ENCODE measurements around the gene ATPAF2.

ATPAF2 gene

DNA sequence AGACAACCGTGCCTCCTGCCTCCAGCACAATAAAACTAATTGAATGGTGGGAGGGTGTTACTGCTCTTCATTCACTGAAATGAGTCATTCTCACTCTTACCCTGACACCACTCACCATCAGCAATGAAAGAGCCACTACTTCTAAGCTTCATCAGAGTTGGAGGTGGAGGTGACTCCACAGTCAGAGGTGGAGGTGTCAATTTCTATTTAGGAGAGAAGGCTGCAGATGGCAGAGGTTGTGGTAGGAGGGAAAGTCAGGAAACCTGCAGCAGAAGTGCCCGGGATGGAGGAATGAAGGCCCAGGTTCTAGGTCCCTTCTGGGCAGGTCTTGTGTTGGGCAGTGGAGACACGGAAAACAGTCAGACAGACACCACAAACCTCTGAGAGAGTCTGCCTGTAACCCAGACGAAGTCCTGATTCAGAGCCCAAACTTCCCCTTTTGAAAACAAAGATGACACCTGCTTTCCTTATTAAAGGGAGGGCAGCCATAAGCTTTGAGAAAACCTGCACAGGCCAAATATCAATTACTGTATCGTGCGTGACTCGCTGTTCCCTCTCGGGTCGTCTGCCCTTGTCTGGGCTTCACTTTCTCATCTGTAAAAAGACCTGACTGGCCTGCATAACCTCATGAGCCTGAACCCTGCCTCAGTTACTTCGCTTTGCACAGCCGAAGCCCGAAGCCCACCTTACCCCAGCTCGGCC, 668 bp downstream of the ATPAF2 start:
- DNase-seq: no peak

DNA sequence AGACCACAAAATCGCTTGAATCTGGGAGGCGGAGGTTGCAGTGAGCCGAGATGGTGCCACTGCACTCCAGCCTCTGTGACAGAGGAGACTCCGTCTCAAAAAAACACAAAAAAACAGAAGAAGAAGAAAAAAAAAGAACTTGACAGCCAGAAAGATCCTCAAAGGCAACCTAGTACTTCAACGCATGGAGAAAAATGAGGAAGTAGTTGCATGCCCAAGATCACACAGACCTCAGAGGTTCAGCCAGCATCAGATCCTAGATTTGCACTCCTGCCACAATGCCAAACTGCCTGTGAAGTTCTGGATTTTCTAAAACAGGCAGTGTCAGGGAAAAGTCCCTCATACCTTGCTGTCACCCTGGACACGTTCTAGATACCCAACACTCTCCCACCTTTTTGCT, 1.5 kb downstream of the ATPAF2 start:
- no peak for DNase-seq

DNA sequence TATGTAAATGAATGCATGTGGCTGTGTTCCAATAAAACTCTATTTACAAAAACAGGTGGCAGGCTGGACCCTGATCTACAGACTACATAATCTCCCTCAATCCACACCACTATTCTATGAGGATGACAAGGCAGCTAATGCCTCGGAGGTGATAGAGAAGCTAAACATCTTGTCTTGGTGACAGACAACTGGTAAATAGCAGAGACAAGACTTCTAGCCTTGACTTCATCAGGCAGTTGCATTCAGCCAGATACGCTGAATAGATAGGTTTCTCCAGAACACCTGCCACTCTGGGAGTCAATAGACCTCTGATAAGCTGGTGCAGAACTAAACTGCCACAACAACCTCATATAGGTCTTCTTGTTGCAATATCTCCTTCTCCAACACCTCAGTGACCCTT, 3.3 kb downstream of the ATPAF2 start:
- DNase-seq: no peak

DNA sequence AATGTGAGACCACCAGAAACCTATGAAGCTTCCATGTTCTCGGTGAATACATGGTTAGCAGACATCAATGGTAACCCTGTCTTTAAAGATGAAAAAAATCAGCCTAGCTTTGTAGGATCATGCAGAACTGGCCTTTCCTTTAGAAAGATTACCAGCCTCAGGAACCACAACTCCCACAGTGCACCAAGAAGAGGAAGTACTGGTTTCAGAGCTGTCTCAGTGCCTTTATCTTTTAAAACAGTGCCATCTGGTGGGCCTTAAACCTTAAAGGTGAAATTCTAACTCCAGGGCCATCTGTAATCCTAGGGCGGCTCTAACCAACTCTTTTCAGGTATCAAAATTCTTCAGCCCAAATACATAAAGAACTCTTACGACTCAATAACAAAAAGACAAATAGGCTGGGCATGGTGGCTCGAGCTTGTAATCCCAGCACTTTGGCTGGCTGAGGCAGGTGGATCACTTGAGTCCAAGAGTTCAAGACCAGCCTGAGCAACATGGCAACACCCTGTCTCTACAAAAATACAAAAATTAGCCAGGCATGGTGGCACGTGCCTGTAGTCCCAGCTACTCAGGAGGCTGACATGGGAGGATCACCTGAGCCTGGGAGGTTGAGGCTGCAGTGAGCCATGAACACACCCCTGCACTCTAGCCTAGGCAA, 5.4 kb downstream of the ATPAF2 start:
- DNase-seq: peak; percentile 88

DNA sequence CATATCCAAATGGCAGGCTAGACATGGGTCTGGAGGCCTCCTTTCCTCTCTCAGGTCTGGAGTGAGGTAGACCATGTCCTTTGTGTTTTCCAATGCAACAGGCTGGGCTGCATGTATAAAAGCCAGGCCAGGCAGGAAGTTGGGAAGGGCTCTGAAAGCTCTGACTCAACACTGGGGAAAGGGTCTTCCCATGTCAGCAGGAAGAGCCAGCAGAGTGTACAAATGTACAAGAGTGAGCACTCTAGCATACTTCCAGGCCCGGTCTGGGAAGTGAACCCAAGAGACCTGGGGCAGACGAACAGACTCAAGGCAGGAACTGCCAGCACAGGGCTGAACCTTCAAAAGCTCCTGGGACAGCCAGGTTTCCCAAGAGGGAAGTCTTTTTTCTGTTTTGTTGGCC, 7.0 kb downstream of the ATPAF2 start:
- DNase-seq: no peak

DNA sequence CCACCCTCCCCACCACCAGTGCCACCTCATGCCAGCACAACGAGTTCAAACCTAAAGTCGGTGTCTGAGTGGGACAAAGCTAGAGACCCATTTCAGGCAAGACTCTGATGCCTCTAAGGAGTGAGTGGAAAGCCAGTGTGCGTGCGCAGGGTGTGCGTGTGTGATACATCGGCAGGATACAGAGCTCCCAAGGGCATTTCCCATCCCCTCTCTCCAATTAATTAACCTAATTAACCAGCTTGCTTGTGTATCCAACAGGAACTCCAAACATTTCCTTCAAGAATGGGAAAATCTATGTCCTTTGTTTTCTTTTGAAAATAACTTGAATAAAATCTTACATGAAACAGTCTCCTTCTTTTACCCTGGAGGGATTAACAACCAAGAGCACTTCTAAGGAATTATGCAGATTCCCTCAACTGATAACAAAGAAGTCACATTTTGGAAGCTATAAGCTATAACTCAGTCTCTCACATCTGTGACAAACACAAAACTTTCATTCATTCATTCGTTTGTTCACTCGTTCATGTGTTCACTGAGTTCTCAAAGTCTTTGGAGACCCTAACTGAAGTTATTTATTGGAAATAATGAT, 9.9 kb downstream of the ATPAF2 start:
- no peak for DNase-seq

DNA sequence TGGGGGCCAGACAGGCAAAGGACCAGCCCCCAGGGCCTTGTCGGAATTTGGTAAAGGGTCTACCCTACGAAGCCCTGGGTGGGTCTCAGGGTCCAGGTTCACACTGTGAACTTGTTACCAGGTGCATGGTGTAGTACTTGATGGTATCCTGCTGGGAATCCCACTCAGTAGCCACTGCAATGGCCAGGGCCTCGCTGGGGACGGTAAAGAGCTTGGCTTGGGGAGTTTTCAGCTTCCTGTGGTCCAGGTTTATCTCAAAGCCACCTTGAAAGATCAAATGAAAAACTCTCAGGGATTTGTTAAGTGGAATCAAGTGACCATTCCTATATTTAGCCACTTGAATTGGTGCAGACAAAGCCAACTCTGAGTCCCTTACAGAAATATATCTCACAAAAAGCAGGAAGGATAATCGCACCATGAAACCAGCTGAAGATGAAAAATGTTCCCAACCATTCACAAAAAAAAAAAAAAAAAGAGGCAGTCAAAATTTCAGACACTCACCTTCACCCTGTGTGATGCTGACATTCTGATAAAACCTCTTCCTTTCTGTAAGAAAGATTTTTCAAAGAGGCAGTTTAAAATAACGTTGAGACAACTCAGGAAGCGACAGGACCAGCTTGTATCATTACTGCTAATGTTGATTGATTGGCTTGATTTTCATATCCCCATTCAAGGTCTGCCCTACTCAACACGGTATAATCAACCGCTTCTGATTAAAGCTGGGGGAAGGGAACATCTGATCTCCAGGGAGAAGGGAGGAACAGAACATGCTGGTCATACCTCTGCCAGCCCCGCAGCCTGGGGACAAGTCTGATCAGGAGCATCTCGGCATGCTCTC, 10.6 kb downstream of the ATPAF2 start:
- DNase-seq: no peak

DNA sequence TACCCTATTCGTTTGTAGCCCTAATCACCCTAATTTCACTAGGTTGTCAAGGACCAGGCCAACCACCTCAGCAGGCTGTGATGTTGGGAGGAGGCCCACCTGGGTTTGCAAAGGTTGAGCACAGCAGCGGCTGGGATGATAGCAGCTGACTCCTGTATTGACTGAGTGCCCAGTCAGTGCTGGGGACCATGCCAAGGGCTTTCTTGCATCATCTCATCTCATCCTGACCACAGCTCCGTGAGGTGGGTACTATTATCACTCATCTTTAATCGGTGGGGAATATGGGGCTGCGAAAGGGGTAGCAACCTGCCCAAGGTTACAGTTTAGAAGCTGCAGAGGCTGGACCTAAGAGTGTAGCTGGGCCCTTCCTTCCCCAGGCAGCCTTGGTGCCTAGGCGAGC, 11.7 kb downstream of the ATPAF2 start:
- DNase-seq: no peak

DNA sequence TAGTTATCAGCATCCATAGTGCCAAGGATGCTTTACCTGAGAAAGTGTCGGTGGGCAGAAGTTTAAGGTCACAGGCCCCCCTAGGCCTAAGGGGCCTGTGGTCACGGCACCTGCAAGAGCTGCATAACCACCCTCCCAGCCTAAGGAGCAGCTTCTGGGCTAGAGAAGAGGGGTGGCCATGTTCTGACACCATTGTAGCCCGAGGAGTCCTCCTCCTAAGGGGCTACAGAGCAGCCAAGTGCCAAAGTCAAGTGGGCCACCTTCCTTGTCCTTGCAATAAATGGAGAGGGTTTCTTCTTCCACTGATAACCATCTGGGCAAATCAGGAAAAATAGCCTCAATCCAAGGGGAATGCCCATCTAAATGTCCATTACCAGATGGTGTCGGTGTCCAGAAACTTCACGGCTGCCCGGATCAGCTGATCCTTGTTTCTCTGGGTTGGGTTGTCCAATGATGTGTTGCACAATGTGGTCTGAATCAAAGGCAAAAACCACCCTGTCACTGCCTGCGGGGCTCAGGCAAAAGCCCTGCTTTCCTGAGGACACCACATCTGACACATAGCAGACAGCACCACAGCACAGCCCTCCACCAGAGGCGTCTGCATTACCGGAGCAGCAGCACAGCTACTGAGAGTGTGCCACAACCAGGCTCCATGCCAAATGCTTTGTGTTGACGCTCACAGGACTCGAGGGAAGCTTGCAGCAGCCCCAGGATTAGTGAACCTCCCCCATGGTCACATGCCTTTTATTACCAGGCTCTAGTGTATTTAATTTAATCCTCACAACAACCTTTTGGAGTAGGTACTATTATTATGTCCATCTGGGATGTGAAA, 12.8 kb downstream of the ATPAF2 start:
- peak; percentile 29 for DNase-seq

DNA sequence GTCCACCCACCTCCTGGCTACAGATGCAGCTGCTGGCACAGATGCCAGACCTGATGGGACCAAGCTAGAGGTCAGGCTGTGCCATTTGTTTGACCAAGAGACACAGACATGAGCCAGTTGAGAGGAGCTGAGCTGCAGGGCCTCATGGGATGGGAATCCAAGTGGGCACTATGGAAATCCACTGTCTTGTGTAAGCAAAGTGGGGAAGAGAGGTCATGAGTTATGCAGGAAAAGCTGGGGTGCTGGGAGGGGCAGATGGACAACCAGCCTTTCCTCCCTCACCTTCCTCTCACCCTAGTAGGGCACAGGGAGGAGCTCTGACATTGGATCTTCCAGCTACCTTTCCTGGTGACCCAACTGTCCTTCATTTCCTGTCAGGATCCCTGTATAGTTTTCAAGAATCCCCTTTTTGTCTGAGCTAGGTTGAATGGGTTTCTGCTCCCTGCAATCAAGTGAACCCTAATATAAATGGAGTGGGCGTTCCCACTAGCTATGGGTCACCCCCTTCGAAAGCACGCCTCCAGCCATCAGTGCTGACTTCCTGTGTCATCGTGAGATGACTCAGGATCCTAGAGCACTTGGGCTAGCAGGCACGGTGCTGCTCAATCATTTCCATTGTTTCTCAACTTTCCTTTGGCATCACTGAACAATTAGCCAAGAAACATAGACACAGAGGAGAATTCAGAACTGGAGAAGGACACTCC, 13.6 kb downstream of the ATPAF2 start:
- DNase-seq: no peak

DNA sequence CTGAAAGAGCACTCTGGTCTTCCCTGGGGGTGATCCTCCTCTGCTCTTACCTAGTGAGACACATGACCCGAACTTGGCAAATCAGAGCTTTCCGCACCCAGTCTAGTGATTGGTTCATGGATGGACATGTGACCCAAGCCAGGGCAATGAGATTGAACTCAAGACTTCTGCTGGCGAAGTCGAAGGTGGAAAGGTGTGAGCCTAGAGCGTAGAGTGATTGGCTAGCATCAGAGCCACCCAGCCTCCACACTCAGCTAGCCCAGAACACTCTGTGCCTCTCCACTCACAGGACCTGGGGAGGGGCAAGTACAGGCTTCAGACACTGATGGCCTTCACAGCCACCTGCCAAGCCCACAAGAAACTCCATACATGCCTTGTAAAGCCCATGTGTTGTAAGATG, 17.6 kb downstream of the ATPAF2 start:
- DNase-seq: no peak

DNA sequence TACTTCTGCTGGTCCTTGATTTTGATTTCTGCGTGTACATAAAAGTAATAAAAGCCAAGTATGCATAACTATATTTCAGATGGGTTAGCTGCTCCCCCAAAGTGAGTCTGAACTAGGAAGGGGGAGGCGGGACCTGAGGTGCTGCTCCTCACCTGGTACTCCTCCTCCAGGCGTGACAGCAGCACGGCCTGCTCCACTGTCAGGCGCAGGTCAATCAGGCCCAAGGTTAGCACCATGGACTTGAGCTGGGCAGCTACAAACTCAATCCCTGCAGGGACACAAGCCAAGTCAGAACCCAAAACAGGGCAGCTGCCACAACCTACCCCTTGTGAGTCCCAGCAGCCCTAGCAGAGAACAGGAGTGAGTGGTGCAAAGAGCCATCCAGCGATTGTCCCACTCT, 18.0 kb downstream of the ATPAF2 start:
- no peak for DNase-seq

DNA sequence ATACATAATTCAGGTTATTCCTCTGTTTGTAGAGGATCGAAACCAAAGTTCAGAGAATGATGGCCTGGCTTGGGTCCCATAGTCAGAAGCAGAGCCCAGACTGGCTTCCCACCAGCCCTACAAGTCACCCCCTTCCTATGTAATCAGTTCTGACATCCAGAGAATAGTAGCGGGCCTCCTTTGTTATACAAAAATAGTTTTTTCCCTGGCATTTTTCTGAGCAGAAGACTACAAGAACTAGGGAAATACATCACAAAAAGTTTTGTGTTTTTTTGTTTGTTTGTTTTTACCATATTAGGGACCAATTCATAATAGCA, 19.2 kb downstream of the ATPAF2 start:
- no peak for DNase-seq

DNA sequence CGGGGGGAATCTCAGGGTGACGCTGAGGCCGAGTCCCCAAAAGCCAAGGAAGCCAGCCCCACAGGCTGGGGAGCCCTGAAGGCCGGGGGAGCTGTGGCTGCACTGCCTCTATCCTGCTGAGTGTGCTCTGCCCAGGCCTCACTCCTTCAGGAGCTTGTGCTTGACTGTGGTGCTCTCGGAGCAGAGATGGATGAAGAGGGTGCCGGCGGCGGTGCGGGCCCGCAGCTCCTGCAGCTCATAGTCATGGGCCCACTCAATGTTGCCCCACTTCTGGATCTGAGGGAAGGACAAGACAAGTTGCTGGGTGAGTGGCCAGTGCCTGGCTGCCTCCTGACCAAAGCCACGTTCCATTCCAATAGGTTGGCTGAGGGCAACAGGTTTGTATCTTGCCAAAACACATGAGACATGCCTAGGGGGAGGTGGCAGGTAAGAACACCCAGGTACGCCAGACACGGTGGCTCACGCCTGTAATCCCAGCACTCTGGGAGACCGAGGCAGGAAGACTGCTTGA, 20.5 kb downstream of the ATPAF2 start:
- DNase-seq: no peak

DNA sequence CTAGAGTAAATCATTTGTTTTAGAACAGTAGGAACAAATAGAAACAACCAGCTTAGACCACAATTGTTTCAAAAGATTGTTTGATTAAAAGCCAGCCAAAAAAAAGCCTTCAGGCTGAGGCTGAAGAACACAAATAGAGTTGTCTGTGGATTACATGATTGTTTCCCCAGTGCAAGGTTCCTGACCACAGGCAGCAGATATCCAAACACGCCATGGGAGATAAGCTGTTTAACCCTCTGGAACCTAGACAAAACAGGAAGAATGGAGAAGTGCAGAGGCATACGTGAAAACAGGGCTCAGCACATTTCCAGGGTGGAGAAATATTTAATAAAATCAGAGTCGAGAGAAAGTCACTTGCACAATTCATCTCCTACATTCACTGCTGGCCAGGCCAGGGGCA, 21.0 kb downstream of the ATPAF2 start:
- DNase-seq: no peak

DNA sequence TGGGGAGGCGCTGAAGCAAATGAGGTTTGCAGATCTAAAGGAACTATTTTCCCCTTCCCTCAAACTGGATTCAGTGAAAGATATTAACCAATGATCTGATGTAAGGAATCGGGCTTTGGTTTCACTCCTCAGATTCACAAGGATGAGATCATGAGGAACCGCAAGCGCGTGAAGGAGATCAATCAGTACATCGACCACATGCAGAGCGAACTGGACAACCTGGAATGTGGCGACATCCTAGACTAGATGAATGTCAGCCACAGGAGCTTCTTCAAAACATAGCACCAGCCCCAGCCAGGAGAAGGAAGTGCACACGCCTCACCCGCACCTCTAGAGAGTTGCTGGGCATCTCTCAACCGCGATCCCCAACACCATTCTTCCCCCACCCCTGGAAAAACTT, 22.5 kb downstream of the ATPAF2 start:
- no peak for DNase-seq

DNA sequence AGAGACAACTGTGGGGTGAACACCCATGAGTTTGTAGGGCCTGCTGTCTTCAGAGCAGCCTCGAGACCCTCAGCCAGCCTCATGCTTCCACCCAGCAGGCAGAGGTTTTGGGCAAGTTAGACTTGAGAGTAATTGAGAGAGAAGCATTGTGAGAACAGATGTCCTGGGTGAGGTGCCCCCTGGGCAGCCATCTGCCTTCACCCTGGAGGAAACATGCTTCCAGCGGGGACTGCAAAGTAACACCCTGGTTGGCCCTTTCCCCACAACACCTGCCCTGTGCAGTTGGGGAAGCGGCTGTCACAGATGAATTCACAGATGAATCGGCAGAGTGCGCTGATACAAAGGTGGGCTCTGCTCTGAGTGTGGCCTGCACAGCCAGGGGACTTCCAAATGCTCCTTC, 23.4 kb downstream of the ATPAF2 start:
- DNase-seq: no peak

DNA sequence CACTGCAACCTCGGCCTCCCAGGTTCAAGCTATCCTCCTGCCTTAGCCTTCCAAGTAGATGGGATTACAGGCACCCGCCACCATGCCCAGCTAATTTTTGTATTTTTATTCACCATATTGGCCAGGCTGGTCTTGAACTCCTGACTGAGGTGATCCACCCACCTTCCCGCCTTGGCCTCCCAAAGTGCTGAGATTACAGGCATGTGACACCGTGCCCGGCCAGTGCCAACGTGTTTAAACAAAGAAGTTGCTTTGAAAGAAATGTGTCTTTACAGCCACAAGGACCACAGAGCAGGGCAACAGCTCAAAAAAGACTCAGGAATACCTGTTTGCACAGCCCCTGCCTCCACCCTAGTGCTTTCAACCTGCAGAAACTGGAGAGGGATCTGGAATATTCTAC, 25.0 kb downstream of the ATPAF2 start:
- DNase-seq: no peak

DNA sequence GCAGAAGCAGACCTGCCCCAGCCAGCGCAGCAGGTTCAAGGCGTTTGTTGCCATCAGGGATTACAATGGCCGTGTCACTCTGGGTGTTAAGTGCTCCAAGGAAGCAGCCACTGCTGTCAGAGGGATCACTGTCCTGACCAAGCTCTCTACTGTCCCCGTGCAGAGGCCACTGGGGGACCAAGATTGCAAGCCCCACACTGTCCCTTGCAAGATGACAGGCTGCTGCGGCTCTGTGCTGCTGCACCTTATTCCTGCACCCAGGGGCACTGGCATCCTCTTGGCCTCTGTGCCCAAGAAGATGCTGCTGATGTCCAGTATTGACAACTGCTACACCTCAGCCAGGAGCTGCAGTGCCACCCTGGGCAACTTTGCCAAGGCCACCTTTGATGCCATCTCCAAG, 27.7 kb downstream of the ATPAF2 start:
- DNase-seq: no peak

DNA sequence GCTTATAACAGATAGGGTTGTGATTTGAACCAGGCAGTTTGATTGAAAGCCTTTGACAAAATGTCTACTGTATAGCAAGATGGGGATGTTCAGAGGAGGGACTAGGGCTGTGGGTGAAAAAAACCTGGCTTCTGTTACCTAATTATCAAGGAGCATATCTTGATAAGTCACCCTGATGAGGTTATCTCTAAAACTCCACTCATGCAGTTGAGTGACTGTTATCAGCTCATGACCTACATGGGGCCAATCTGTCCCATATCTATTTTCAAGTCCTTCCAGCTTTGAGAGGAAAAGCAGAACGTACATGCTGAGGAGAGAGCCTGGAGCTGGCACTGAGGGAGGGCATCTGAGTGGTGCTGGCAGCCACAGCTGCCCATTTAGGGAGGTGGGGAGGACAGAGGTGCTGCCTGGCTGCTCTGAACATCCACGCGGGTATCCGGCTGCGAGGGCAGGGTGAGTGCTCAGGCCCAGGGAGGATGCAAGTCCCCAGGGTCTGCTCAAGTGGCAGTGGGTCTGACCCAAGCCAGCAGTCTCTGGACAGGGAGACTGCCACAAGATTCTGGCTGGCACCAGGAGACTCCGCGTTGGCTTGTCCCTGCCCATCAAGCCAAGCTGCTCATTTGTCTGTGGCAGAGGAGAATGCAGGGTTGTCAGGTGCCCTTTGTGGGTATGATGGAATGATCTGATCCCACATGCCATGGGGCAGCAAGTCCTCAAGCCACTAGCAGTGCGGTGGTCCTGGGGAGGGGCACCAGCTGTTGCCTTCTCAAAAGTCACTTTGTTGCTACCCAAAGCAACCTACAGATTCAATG, 29.2 kb downstream of the ATPAF2 start:
- no peak for DNase-seq

Data from NCI-H1105 treated with DMSO at 0.1 percent for 48 hours (cell line).